Kidney (tissue), 22 donors: ENCODE results near the gene DDX52. TPM values are rescaled to one million over a fixed set of nuclear protein-coding genes. Genes with fewer than 3 reads are reported as not detected.

ENCODE experiments used
- DNase-seq, 5 donors: peaks; one replicate each; pipeline ENCODE4 v3.0.0-alpha.2; 2013 to 2020
- FAIRE-seq: peaks from 2 replicates; lab custom pipeline; 2012; peaks lifted over from hg19 to GRCh38; lab: Jason Lieb, UNC
- H3K27ac ChIP-seq, 2 donors: one replicate each; pipeline ENCODE4 v1.7.0; 2013; ENCODE audit warnings: low read depth in 2 of 2, low read length in 2 of 2, inconsistent platforms in 1 of 2
- H3K27me3 ChIP-seq: one replicate; pipeline ENCODE4 v1.7.1; 2013; ENCODE audit warnings: low read length, inconsistent platforms; ENCODE audit not compliant: control insufficient read depth, insufficient read depth
- H3K36me3 ChIP-seq, 3 donors: one replicate each; pipeline versions ENCODE4 v1.7.0 to v1.7.1; 2013; ENCODE audit warnings: low read length in 3 of 3, control low read depth in 1 of 3, inconsistent platforms in 1 of 3; ENCODE audit not compliant: insufficient read depth in 3 of 3, control insufficient read depth in 2 of 3
- H3K4me1 ChIP-seq, 3 donors: one replicate each; pipeline versions ENCODE4 v1.7.0 to v1.7.1; 2013; ENCODE audit warnings: low read length in 3 of 3, inconsistent platforms in 1 of 3, low read depth in 1 of 3; ENCODE audit not compliant: control insufficient read depth in 2 of 3, insufficient read depth in 2 of 3
- H3K4me3 ChIP-seq, 3 donors: one replicate each; pipeline versions ENCODE4 v1.7.0 to v1.8.1; 2013; ENCODE audit warnings: low read length in 3 of 3, control low read depth in 1 of 3, inconsistent platforms in 1 of 3
- H3K9ac ChIP-seq, 3 donors: one replicate each; pipeline versions ENCODE4 v1.7.0 to v1.7.1; 2013; ENCODE audit warnings: low read length in 3 of 3, control low read depth in 1 of 3, inconsistent platforms in 1 of 3
- H3K9me3 ChIP-seq, 3 donors: one replicate each; pipeline versions ENCODE4 v1.7.0 to v1.7.1; 2013; ENCODE audit warnings: low read length in 3 of 3, control low read depth in 1 of 3, inconsistent platforms in 1 of 3; ENCODE audit not compliant: control insufficient read depth in 2 of 3, insufficient read depth in 1 of 3
- CTCF ChIP-seq: IDR thresholded peaks from 3 replicates; pipeline ENCODE4 v1.5.1; 2012; ENCODE audit warnings: mild to moderate bottlenecking, moderate library complexity, borderline replicate concordance; ENCODE audit not compliant: insufficient read depth; ENCODE audit errors: extremely low read depth
- intact Hi-C: fragments of 100-400 bp; cut with DNase I; formaldehyde crosslinking; loops from one replicate; pipeline ENCODE4 v1.11.1; 2022
- long read RNA-seq, 10 donors: library from polyadenylated mRNA in 1 of 10; unstranded in 1 of 10; transcript quantifications; one replicate each; pipeline ENCODE4 v2.0.0 and lab custom pipeline, GENCODE V29; 2021 to 2026
- polyA plus RNA-seq: library from polyadenylated mRNA; stranded (reverse); fragments of 350-450 nt; fragmentation: Illumina TruSeq; extraction: RNeasy Lipid Tissue Mini Kit (QIAGEN cat#74804); gene quantifications from one replicate; pipeline ENCODE4 v1.2.3, GENCODE V29; 2014; ENCODE audit warnings: low read depth, low replicate concordance; ENCODE audit not compliant: insufficient read depth
- total RNA-seq: library from RNA; stranded (reverse); fragmentation: NEBNext Ultra II Directional; extraction: Animal tissue kit (Norgen Biotek cat#: 25700); gene quantifications from one replicate; pipeline ENCODE4 v1.2.1, GENCODE V29; 2021
- donor health status: control.
- donor health status: control.
- donor health status: control.
- donor health status: control.
- donor health status: control.
- donor health status: DM: yes; HTN: yes; CAD: no.
- donor health status: Normal renal cell carcinoma (clear cell type).

The DDX52 gene
- total RNA-seq (26.9 TPM), polyA plus RNA-seq (14.0 TPM)
- long read RNA-seq, donor 1, full-length matches to known transcripts = 2 of 2 reads
- long read RNA-seq, donor 1, partial matches to known transcripts = 0 of 2 reads
- long read RNA-seq, donor 1, other reads (novel, unspliced or antisense) = 0 of 2 reads
- long read RNA-seq, donor 2 = 0 reads
- long read RNA-seq, donor 3, full-length matches to known transcripts = 5 of 21 reads
- long read RNA-seq, donor 3, partial matches to known transcripts = 16 of 21 reads
- long read RNA-seq, donor 3, other reads (novel, unspliced or antisense) = 0 of 21 reads
- long read RNA-seq, donor 4, full-length matches to known transcripts = 5 of 17 reads
- long read RNA-seq, donor 4, partial matches to known transcripts = 12 of 17 reads
- long read RNA-seq, donor 4, other reads (novel, unspliced or antisense) = 0 of 17 reads
- long read RNA-seq, donor 5, full-length matches to known transcripts = 1 of 1 reads
- long read RNA-seq, donor 5, partial matches to known transcripts = 0 of 1 reads
- long read RNA-seq, donor 5, other reads (novel, unspliced or antisense) = 0 of 1 reads
- long read RNA-seq, donor 6, full-length matches to known transcripts = 2 of 2 reads
- long read RNA-seq, donor 6, partial matches to known transcripts = 0 of 2 reads
- long read RNA-seq, donor 6, other reads (novel, unspliced or antisense) = 0 of 2 reads
- long read RNA-seq, donor 7, full-length matches to known transcripts = 9 of 15 reads
- long read RNA-seq, donor 7, partial matches to known transcripts = 3 of 15 reads
- long read RNA-seq, donor 7, other reads (novel, unspliced or antisense) = 3 of 15 reads
- long read RNA-seq, donor 8, full-length matches to known transcripts = 1 of 1 reads
- long read RNA-seq, donor 8, partial matches to known transcripts = 0 of 1 reads
- long read RNA-seq, donor 8, other reads (novel, unspliced or antisense) = 0 of 1 reads
- long read RNA-seq, donor 9, full-length matches to known transcripts = 3 of 3 reads
- long read RNA-seq, donor 9, partial matches to known transcripts = 0 of 3 reads
- long read RNA-seq, donor 9, other reads (novel, unspliced or antisense) = 0 of 3 reads
- long read RNA-seq, donor 10, full-length matches to known transcripts = 1 of 26 reads
- long read RNA-seq, donor 10, partial matches to known transcripts = 25 of 26 reads
- long read RNA-seq, donor 10, other reads (novel, unspliced or antisense) = 0 of 26 reads

GRCh38 chr17:37643118-37643766 lies at the start of gene DDX52:
TSS of gene DDX52 (minus strand) at chr17:37643446. CDS start at chr17:37643420, 26 bp downstream.
- H3K4me3 ChIP-seq = peak within 1 kb of the TSS; percentile 73 to 94 (median 88)
- no peak for FAIRE-seq
- peak within 1 kb of the TSS; percentile 20 to 58 for H3K27ac ChIP-seq
- peaks cover 4 to 8% (median 8%) of the 10 kb centered on the region in 3 donors for H3K4me1 ChIP-seq
- TF ChIP-seq CTCF = no peak
- no peaks in the 10 kb centered on the region for H3K9me3 ChIP-seq
- intact Hi-C loops = no loop called here
- no peaks in the 10 kb centered on the region for H3K27me3 ChIP-seq
- H3K9ac ChIP-seq = peak within 1 kb of the TSS; percentile 12 to 88 (median 87)
- DNase-seq = peak; percentile 91 to 98 (median 96)
- peaks cover 2 to 9% (median 3%) of the 10 kb centered on the region in 3 donors for H3K36me3 ChIP-seq

GRCh38 chr17:37691807-37692206 lies 48.6 kb upstream of the DDX52 start:
- TF ChIP-seq CTCF = no peak
- Histone ChIP-seq H3K27me3 (no peaks in the 10 kb centered on the region), H3K4me1 (peaks cover 0 to 12% (median 5%) of the 10 kb centered on the region in 3 donors), H3K9ac (no peak overlapping the region), H3K36me3 (peaks cover 2 to 54% (median 14%) of the 10 kb centered on the region in 3 donors), H3K27ac (no peak overlapping the region), H3K4me3 (no peak overlapping the region), H3K9me3 (no peaks in the 10 kb centered on the region)
- intact Hi-C loops = no loop called here
- DNase-seq (no peak), FAIRE-seq (no peak)

GRCh38 chr17:37689317-37689716 lies 46.1 kb upstream of the DDX52 start:
- no peak for TF ChIP-seq CTCF
- Histone ChIP-seq H3K9ac (no peak overlapping the region), H3K4me1 (peaks cover 0 to 3% (median 0%) of the 10 kb centered on the region in 3 donors), H3K4me3 (no peak overlapping the region), H3K27ac (no peak overlapping the region), H3K9me3 (no peaks in the 10 kb centered on the region), H3K27me3 (no peaks in the 10 kb centered on the region), H3K36me3 (peaks cover 2 to 56% (median 14%) of the 10 kb centered on the region in 3 donors)
- intact Hi-C loops = no loop called here
- FAIRE-seq = no peak
- DNase-seq = no peak
